Lower lobe of right lung (tissue), 2 donors: Measurements from ENCODE around the gene SLC25A25. TPM values are rescaled to one million over a fixed set of nuclear protein-coding genes. Genes with fewer than 3 reads are reported as not detected.
"Not testable (repeated sequence)": the region's sequence is repeated elsewhere in the genome, so short reads cannot be mapped to it uniquely, and the experiment has no call there.

Experiments used
- ATAC-seq, 2 donors: fragments of 200-7000 bp; cut with Tn5 transposase; one replicate each; pipeline ENCODE4 v1.9.1; 2020 to 2022; ENCODE audit warnings: mild to moderate bottlenecking in 2 of 2, moderate library complexity in 2 of 2
- DNase-seq: peaks from one replicate; pipeline ENCODE4 v3.0.0-alpha.2; 2020
- H3K27ac ChIP-seq: fragments of 200-600 bp; one replicate; pipeline ENCODE4 v1.8.0; 2022
- H3K27me3 ChIP-seq: fragments of 200-600 bp; one replicate; pipeline ENCODE4 v1.8.0; 2022; ENCODE audit warnings: low read depth
- H3K36me3 ChIP-seq: fragments of 200-600 bp; one replicate; pipeline ENCODE4 v1.8.0; 2022; ENCODE audit warnings: mild to moderate bottlenecking
- H3K4me1 ChIP-seq: fragments of 200-600 bp; one replicate; pipeline ENCODE4 v1.8.0; 2022
- H3K4me3 ChIP-seq: fragments of 200-600 bp; one replicate; pipeline ENCODE4 v1.8.0; 2022; ENCODE audit warnings: mild to moderate bottlenecking
- H3K9me3 ChIP-seq: fragments of 200-600 bp; one replicate; pipeline ENCODE4 v1.8.0; 2022
- CTCF ChIP-seq: fragments of 200-600 bp; IDR thresholded peaks from one replicate; pipeline ENCODE4 v1.8.0; 2022; ENCODE audit warnings: antibody characterized with exemption, mild to moderate bottlenecking
- intact Hi-C: fragments of 100-400 bp; cut with DNase I; formaldehyde crosslinking; loops from one replicate; pipeline ENCODE4 v1.11.0; 2022
- total RNA-seq: library from RNA; stranded (reverse); fragmentation: NEBNext Ultra II Directional; extraction: Animal tissue kit (Norgen Biotek cat#: 25700); gene quantifications from one replicate; pipeline ENCODE4 v1.2.1, GENCODE V29; 2021
- donor health status: DM: no; HTN: yes; CAD: no; lungs with severe emphysema.

The SLC25A25 gene
- total RNA-seq, 1 donor from 2014 or later, result 27.3 TPM

GRCh38 chr9:128108269-128109049 lies 40.4 kb downstream of the SLC25A25 start:
- no peak for TF ChIP-seq CTCF
- H3K4me3 ChIP-seq, result no peak overlapping the region
- ATAC-seq, result no peak
- H3K27ac ChIP-seq, result no peak overlapping the region
- H3K9me3 ChIP-seq, result no peaks in the 10 kb centered on the region
- no peaks in the 10 kb centered on the region for H3K27me3 ChIP-seq
- H3K4me1 ChIP-seq, result peaks cover 13% of the 10 kb centered on the region
- DNase-seq, result no peak
- H3K36me3 ChIP-seq, result peaks cover 65% of the 10 kb centered on the region
- intact Hi-C loops, result no loop called here

GRCh38 chr9:128109050-128109709 lies 41.1 kb downstream of the SLC25A25 start:
- H3K4me1 ChIP-seq, result peaks cover 5% of the 10 kb centered on the region
- H3K27me3 ChIP-seq, result no peaks in the 10 kb centered on the region
- H3K36me3 ChIP-seq, result peaks cover 58% of the 10 kb centered on the region
- H3K4me3 ChIP-seq, result no peak overlapping the region
- peak in 1 of 2 donors; percentile 4 for ATAC-seq
- no peaks in the 10 kb centered on the region for H3K9me3 ChIP-seq
- intact Hi-C loops, result no loop called here
- DNase-seq, result no peak
- no peak overlapping the region for H3K27ac ChIP-seq
- no peak for TF ChIP-seq CTCF

GRCh38 chr9:128111726-128112125 lies 43.7 kb downstream of the SLC25A25 start:
- ATAC-seq, H3K27ac ChIP-seq, H3K4me1 ChIP-seq, H3K27me3 ChIP-seq, intact Hi-C loops, H3K4me3 ChIP-seq, H3K9me3 ChIP-seq: not testable (repeated sequence)
- DNase-seq, result peak; percentile 29
- peaks cover 32% of the 10 kb centered on the region for H3K36me3 ChIP-seq

DNA sequence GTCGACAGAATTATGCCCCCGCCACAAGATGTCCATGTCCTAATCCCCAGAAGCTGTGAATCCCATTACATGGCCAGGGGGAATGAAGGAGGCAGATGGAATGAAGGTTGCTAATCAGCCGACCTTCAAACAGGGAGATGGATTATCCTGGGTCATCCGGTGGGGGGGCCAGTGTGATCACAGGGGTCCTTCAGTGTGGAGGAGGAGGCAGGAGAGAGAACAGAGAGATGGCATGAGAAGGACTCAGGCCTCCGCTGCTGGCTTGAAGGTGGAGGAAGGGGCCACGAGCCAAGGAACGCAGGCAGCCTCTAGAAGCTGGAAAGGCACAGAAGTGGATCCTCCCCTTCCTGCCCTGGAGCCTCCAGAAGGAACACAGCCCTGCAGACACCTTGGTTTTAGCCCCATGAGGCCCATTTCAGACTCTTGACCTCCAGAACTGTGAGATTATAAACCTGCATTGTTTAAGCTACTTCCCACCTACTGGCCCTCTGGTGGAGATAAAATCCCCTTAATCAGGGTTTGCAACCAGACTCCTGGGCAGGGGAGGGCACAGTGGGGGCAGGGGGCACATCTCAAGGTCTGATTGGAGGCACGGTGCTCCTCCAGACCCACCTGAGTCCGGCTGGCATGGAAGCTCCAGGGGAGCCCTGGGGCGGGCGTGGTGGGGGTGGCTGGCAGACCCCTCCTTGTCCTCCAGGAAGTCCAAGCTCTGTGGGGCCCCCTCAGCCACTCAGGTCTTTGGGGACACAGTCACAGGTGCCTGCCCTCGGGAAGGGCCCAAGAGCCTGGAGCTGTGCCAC lies 45.7 kb downstream of the SLC25A25 start:
- H3K27ac ChIP-seq, result no peak overlapping the region
- intact Hi-C loops, result no loop called here
- DNase-seq, result peak; percentile 39

DNA sequence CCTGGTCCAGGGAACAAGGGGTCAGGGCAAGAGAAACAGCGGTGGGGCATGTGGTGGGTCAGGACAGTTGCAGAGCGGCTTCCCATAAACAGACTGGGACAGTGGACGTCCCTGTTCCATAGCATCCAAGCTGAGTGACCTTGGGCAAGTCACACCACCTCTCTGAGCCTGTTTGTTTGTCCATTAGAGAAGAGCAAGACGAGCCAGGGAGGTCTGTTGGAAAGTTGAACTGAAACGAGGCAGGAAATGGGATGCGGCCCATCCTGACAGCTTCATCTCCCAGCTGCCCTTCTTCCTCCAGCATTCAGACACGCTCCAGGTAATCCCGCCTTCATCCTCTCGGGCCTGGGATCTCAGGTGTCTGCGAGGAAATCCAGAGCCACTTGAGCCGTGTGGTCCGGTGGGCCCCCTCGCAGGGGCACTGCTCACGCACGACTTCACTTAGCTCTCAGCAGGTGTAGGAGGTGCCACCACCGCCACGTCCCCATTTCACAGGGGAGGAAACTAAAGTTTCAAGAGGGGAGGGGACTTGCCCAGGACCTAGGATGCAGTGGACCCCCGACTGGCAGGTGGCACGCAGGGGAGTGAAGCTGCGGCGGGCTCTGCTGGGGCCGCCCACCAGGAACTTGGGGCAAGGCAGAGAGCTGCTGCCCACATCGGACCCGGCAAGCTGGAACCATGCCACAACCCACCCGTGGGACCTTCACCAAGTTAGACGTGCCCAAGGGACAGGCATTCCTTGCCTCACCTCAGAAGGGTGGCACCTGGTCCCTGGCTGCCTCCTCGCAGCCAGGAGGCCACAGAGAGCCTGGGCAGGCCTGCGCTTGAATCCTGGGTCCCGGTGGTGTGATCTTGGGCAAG lies 46.5 kb downstream of the SLC25A25 start:
- TF ChIP-seq CTCF, result no peak
- no peak overlapping the region for H3K4me3 ChIP-seq
- DNase-seq (peak; percentile 42), ATAC-seq (no peak)
- intact Hi-C loops, result no loop called here
- no peaks in the 10 kb centered on the region for H3K9me3 ChIP-seq
- peaks cover 5% of the 10 kb centered on the region for H3K36me3 ChIP-seq
- no peaks in the 10 kb centered on the region for H3K27me3 ChIP-seq
- H3K4me1 ChIP-seq, result peaks cover 10% of the 10 kb centered on the region
- H3K27ac ChIP-seq, result no peak overlapping the region

More for the DNA sequence above, 45.7 kb downstream of the SLC25A25 start:
- ATAC-seq, result no peak
- TF ChIP-seq CTCF, result no peak
- Histone ChIP-seq H3K36me3 (peaks cover 12% of the 10 kb centered on the region), H3K4me1 (peaks cover 10% of the 10 kb centered on the region), H3K4me3 (no peak overlapping the region), H3K9me3 (no peaks in the 10 kb centered on the region), H3K27me3 (no peaks in the 10 kb centered on the region)
